RWPE2 (cell line): ENCODE measurements around the gene PABPC1L2A.
"Not testable (repeated sequence)": the region's sequence is repeated elsewhere in the genome, so short reads cannot be mapped to it uniquely, and the experiment has no call there.

Experiments
- ATAC-seq: fragments of 200-7000 bp; cut with Tn5 transposase; 3 replicates; pipeline ENCODE4 v1.9.1; 2021; ENCODE audit warnings: low read depth
- DNase-seq: peaks from one replicate; pipeline ENCODE4 v3.0.0-alpha.2; 2020; ENCODE audit warnings: low spot score
- H3K27ac ChIP-seq: fragments of 450-650 bp; 2 replicates; pipeline ENCODE4 v1.5.1; 2017; ENCODE audit warnings: mild to moderate bottlenecking; ENCODE audit not compliant: poor library complexity, severe bottlenecking
- H3K27me3 ChIP-seq: fragments of 250-450 bp; sonication (Bioruptor Pico); 2 replicates; pipeline ENCODE4 v1.5.1; 2021; ENCODE audit warnings: mild to moderate bottlenecking, moderate library complexity; ENCODE audit not compliant: insufficient read depth, poor library complexity, severe bottlenecking
- H3K36me3 ChIP-seq: fragments of 250-450 bp; sonication (Bioruptor Pico); 2 replicates; pipeline ENCODE4 v1.5.1; 2020; ENCODE audit warnings: low read depth, mild to moderate bottlenecking, moderate library complexity
- H3K4me1 ChIP-seq: fragments of 250-450 bp; sonication (Bioruptor Pico); 2 replicates; pipeline ENCODE4 v1.5.1; 2021; ENCODE audit warnings: mild to moderate bottlenecking, moderate library complexity; ENCODE audit not compliant: insufficient read depth, poor library complexity, severe bottlenecking
- H3K4me3 ChIP-seq: fragments of 250-450 bp; sonication (Bioruptor Pico); 2 replicates; pipeline ENCODE4 v1.5.1; 2021; ENCODE audit warnings: mild to moderate bottlenecking, moderate library complexity; ENCODE audit not compliant: severe bottlenecking
- H3K9me3 ChIP-seq: fragments of 250-450 bp; sonication (Bioruptor Pico); 2 replicates; pipeline ENCODE4 v1.5.1; 2021; ENCODE audit warnings: mild to moderate bottlenecking, moderate library complexity; ENCODE audit not compliant: severe bottlenecking
- TF ChIP-seq, protein P1 (sequence below): fragments of 450-650 bp; IDR thresholded peaks from one replicate; pipeline ENCODE4 v1.5.1; 2017; ENCODE audit warnings: mild to moderate bottlenecking, moderate library complexity; ENCODE audit not compliant: poor library complexity, severe bottlenecking

Gene PABPC1L2A

DNA sequence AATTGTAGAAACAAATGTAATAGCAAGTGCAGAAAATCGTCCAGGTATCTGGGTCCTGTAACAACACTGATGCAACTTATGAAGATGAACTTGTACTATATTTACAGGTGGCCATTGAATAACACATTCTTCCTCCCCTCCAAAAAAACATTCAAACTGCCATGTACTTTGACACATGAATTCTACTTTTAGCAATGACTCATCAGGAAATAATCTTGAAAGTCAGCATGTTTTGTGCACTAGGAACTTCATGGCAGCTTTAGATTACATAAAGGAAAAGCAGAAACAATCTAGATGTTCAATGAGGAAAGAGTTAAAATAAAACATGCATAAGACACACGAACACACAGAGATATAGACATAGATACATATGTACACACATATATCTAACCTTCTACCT, 2.5 kb downstream of the PABPC1L2A start:
- H3K4me3 ChIP-seq, result no peak overlapping the region
- no peak overlapping the region for H3K27ac ChIP-seq
- H3K9me3 ChIP-seq, result no peaks in the 10 kb centered on the region
- no peak for DNase-seq
- ATAC-seq, result no peak
- TF ChIP-seq, protein P1, sequence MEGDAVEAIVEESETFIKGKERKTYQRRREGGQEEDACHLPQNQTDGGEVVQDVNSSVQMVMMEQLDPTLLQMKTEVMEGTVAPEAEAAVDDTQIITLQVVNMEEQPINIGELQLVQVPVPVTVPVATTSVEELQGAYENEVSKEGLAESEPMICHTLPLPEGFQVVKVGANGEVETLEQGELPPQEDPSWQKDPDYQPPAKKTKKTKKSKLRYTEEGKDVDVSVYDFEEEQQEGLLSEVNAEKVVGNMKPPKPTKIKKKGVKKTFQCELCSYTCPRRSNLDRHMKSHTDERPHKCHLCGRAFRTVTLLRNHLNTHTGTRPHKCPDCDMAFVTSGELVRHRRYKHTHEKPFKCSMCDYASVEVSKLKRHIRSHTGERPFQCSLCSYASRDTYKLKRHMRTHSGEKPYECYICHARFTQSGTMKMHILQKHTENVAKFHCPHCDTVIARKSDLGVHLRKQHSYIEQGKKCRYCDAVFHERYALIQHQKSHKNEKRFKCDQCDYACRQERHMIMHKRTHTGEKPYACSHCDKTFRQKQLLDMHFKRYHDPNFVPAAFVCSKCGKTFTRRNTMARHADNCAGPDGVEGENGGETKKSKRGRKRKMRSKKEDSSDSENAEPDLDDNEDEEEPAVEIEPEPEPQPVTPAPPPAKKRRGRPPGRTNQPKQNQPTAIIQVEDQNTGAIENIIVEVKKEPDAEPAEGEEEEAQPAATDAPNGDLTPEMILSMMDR, result no peak
- no peaks in the 10 kb centered on the region for H3K36me3 ChIP-seq
- no peaks in the 10 kb centered on the region for H3K27me3 ChIP-seq
- H3K4me1 ChIP-seq, result no peaks in the 10 kb centered on the region

- ATAC-seq (no peak), DNase-seq (no peak)
- no peaks in the 10 kb centered on the region for H3K27me3 ChIP-seq
- no peak overlapping the region for H3K27ac ChIP-seq
- H3K9me3 ChIP-seq, result no peaks in the 10 kb centered on the region
- no peaks in the 10 kb centered on the region for H3K4me1 ChIP-seq
- H3K4me3 ChIP-seq, result no peak overlapping the region
- H3K36me3 ChIP-seq, result no peaks in the 10 kb centered on the region
- TF ChIP-seq, protein P1, result no peak
These were observed 9.8 kb downstream of the PABPC1L2A start for GRCh38 chrX:73069365-73070035.

- Histone ChIP-seq H3K4me1 (no peaks in the 10 kb centered on the region), H3K36me3 (no peaks in the 10 kb centered on the region), H3K9me3 (no peaks in the 10 kb centered on the region), H3K4me3 (no peak overlapping the region), H3K27ac (no peak overlapping the region), H3K27me3 (no peaks in the 10 kb centered on the region)
- DNase-seq (no peak), ATAC-seq (no peak)
- TF ChIP-seq, protein P1, result no peak
These were observed 10.6 kb downstream of the PABPC1L2A start for GRCh38 chrX:73068467-73069364.

GRCh38 chrX:73067761-73068466, 11.4 kb downstream of the PABPC1L2A start:
- H3K4me1 ChIP-seq, H3K9me3 ChIP-seq, H3K27ac ChIP-seq, H3K4me3 ChIP-seq, ATAC-seq, DNase-seq, H3K27me3 ChIP-seq, H3K36me3 ChIP-seq: not testable (repeated sequence)

GRCh38 chrX:73028876-73029275, 50.4 kb downstream of the PABPC1L2A start:
- Histone ChIP-seq H3K4me1 (no peaks in the 10 kb centered on the region), H3K36me3 (no peaks in the 10 kb centered on the region), H3K27me3 (no peaks in the 10 kb centered on the region), H3K4me3 (no peak overlapping the region), H3K27ac (no peak overlapping the region), H3K9me3 (no peaks in the 10 kb centered on the region)
- DNase-seq, result no peak
- no peak for ATAC-seq
- TF ChIP-seq, protein P1, result no peak
